CD4-positive, alpha-beta memory T cell (primary cell): ENCODE results near the gene ZNF292. TPM values are rescaled to one million over a fixed set of nuclear protein-coding genes. Genes with fewer than 3 reads are reported as not detected.

Source experiments
- CTCF ChIA-PET: fragments of 350-600 bp; sonication (Branson Sonifier 250); formaldehyde crosslinking; loops from one replicate; lab custom pipeline; 2021; ENCODE audit warnings: inconsistent platforms; ENCODE audit not compliant: partially characterized antibody; lab: Charles Lee
- POLR2A ChIA-PET: fragments of 350-600 bp; sonication (Branson Sonifier 250); formaldehyde crosslinking; loops from one replicate; lab custom pipeline; 2021; ENCODE audit not compliant: partially characterized antibody; lab: Charles Lee
- DNase-seq, 5 donors: peaks; one replicate each; pipeline versions ENCODE4 v3.0.0 to v3.0.0-alpha.2; 2020 to 2022; ENCODE audit warnings: mixed read lengths in 1 of 5
- H3K27ac ChIP-seq: one replicate; pipeline ENCODE4 v1.7.0; 2013; ENCODE audit warnings: low read depth, low read length
- H3K27me3 ChIP-seq: 2 replicates; pipeline ENCODE4 v1.7.0; 2013; ENCODE audit warnings: mild to moderate bottlenecking, low read length, moderate library complexity; ENCODE audit not compliant: insufficient read depth
- H3K36me3 ChIP-seq: 2 replicates; pipeline ENCODE4 v1.7.0; 2013; ENCODE audit warnings: mild to moderate bottlenecking, low read length, moderate library complexity; ENCODE audit not compliant: insufficient read depth
- H3K4me1 ChIP-seq: 2 replicates; pipeline ENCODE4 v1.7.0; 2013; ENCODE audit warnings: mild to moderate bottlenecking, low read length, moderate library complexity; ENCODE audit not compliant: insufficient read depth
- H3K4me3 ChIP-seq, 2 donors: one replicate each; pipeline ENCODE4 v1.7.0; 2013; ENCODE audit warnings: low read length in 2 of 2, mild to moderate bottlenecking in 1 of 2
- H3K9me3 ChIP-seq, 2 donors: one replicate each; pipeline ENCODE4 v1.7.0; 2013; ENCODE audit warnings: low read length in 2 of 2, control low read depth in 1 of 2; ENCODE audit not compliant: control insufficient read depth in 1 of 2
- H3K27ac Mint-ChIP-seq, 7 donors: one replicate each; pipeline ENCODE4 v1.8.0; 2020 to 2021; ENCODE audit warnings: mixed read lengths in 7 of 7, mild to moderate bottlenecking in 6 of 7, inconsistent platforms in 3 of 7, moderate library complexity in 3 of 7
- H3K27me3 Mint-ChIP-seq, 2 donors: one replicate each; pipeline ENCODE4 v1.8.0; 2020 to 2021; ENCODE audit warnings: mixed read lengths in 2 of 2
- H3K36me3 Mint-ChIP-seq, 2 donors: one replicate each; pipeline ENCODE4 v1.8.0; 2020 to 2021; ENCODE audit warnings: mixed read lengths in 2 of 2, inconsistent platforms in 1 of 2, mild to moderate bottlenecking in 1 of 2
- H3K4me1 Mint-ChIP-seq, 4 donors: one replicate each; pipeline ENCODE4 v1.8.0; 2020 to 2021; ENCODE audit warnings: mixed read lengths in 4 of 4, mild to moderate bottlenecking in 1 of 4
- H3K4me3 Mint-ChIP-seq, 8 donors: one replicate each; pipeline ENCODE4 v1.8.0; 2020 to 2021; ENCODE audit warnings: mixed read lengths in 8 of 8, mild to moderate bottlenecking in 7 of 8, moderate library complexity in 6 of 8, inconsistent platforms in 3 of 8
- H3K9me3 Mint-ChIP-seq, 8 donors: one replicate each; pipeline ENCODE4 v1.8.0; 2020 to 2021; ENCODE audit warnings: mixed read lengths in 8 of 8, mild to moderate bottlenecking in 5 of 8, inconsistent platforms in 3 of 8, moderate library complexity in 1 of 8
- intact Hi-C: fragments of 100-400 bp; cut with micrococcal nuclease; formaldehyde crosslinking; loops from one replicate; pipeline ENCODE4 v1.15.1; 2023
- polyA plus RNA-seq, 2 donors: library from polyadenylated mRNA; unstranded; fragments of 300-500 nt; fragmentation: Illumina TruSeq; gene quantifications; one replicate each; pipeline ENCODE4 v1.2.3, GENCODE V29; 2021
- total RNA-seq, 2 experiments: library from RNA; stranded (reverse); gene quantifications; one replicate each; pipeline ENCODE4 v1.2.3, GENCODE V29; 2021

ZNF292 gene
- total and polyA plus RNA-seq, 4 experiments from 2014 or later: 15.1 to 82.1 (median 57.3) TPM

DNA sequence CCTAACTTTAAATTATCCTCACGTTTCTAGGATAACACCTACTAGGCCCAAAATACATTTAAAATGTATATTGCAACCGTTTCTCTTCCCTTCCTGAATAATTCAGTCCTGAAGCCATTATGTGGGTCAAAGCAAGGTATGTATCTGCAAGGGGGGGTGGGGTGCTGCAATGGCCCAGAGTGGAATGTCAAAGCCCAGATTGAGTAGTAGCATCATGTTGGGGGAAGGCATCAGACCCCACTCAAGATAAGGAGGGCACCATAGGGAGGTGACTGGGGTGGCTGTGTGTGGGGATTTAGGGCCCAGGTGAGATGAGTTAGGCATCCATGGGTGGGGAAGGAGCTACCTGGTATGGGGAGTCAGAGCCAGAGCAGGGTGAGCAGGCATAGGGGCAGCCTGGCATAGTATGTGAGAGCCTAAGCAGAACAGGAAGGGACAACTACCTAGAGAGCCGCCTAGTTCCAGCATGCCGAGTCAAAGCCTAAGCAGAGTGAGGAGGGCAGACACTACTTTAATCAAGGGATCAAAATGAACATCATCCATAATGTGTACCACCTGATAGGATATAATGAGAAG lies 48.2 kb downstream of the ZNF292 start:
- H3K9me3 Mint-ChIP-seq: peaks cover 0 to 1% (median 0%) of the 10 kb centered on the region in 8 donors
- Histone ChIP-seq H3K27me3 (no peaks in the 10 kb centered on the region), H3K36me3 (peaks cover 3% of the 10 kb centered on the region), H3K9me3 (no peaks in the 10 kb centered on the region), H3K4me3 (no peak overlapping the region), H3K4me1 (peaks cover 48% of the 10 kb centered on the region), H3K27ac (no peak overlapping the region)
- H3K4me3 Mint-ChIP-seq: no peak overlapping the region
- ChIA-PET POLR2A (no interaction called here), CTCF (no interaction called here)
- peak overlapping the region in 3 of 7 donors; percentile 18 to 73 (median 53) for H3K27ac Mint-ChIP-seq
- DNase-seq: no peak
- H3K36me3 Mint-ChIP-seq: peaks cover 12 to 28% of the 10 kb centered on the region in 2 donors
- intact Hi-C loops: no loop called here
- H3K27me3 Mint-ChIP-seq: no peaks in the 10 kb centered on the region
- peaks cover 49 to 90% (median 74%) of the 10 kb centered on the region in 4 donors for H3K4me1 Mint-ChIP-seq

DNA sequence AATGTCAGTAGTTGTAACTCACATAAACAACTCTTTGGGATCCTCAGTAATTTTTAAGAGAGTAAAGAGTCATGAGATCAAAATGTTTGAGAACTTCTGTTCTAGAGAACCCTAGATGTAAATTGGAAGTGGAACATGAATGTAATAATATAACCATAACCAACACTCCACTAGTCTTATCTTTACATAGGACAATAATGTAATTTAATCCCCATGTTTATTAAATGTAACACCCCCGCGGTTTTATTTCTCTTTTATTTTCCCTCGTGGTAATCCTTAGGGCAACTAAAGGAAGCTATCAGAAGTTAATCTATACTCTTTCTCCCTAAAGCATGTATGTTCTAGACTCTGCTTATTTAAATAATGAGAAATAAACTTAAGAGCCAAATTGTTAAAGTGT lies 54.4 kb downstream of the ZNF292 start:
- Mint-ChIP-seq H3K4me3 (no peak overlapping the region), H3K9me3 (no peaks in the 10 kb centered on the region), H3K4me1 (peaks cover 55 to 86% (median 72%) of the 10 kb centered on the region in 4 donors), H3K36me3 (peaks cover 3 to 26% of the 10 kb centered on the region in 2 donors), H3K27me3 (no peaks in the 10 kb centered on the region), H3K27ac (peak overlapping the region in 1 of 7 donors; percentile 23)
- intact Hi-C loops: no loop called here
- H3K36me3 ChIP-seq: peaks cover 3% of the 10 kb centered on the region
- H3K4me1 ChIP-seq: peaks cover 67% of the 10 kb centered on the region
- H3K27me3 ChIP-seq: no peaks in the 10 kb centered on the region
- CTCF ChIA-PET: no interaction called here
- H3K4me3 ChIP-seq: no peak overlapping the region
- POLR2A ChIA-PET: no interaction called here
- H3K27ac ChIP-seq: no peak overlapping the region
- H3K9me3 ChIP-seq: no peaks in the 10 kb centered on the region
- no peak for DNase-seq

- ChIA-PET POLR2A (no interaction called here), CTCF (no interaction called here)
- H3K36me3 ChIP-seq: peaks cover under 1% of the 10 kb centered on the region
- intact Hi-C loops: no loop called here
- peaks cover 50 to 79% (median 63%) of the 10 kb centered on the region in 4 donors for H3K4me1 Mint-ChIP-seq
- H3K4me3 Mint-ChIP-seq: no peak overlapping the region
- H3K4me1 ChIP-seq: peaks cover 62% of the 10 kb centered on the region
- H3K36me3 Mint-ChIP-seq: peaks cover 3 to 23% of the 10 kb centered on the region in 2 donors
- no peaks in the 10 kb centered on the region for H3K27me3 Mint-ChIP-seq
- no peaks in the 10 kb centered on the region for H3K9me3 ChIP-seq
- no peaks in the 10 kb centered on the region for H3K9me3 Mint-ChIP-seq
- no peaks in the 10 kb centered on the region for H3K27me3 ChIP-seq
- H3K27ac ChIP-seq: no peak overlapping the region
- H3K27ac Mint-ChIP-seq: peak overlapping the region in 1 of 7 donors; percentile 28
- no peak overlapping the region for H3K4me3 ChIP-seq
- DNase-seq: no peak
Observed at GRCh38 chr6:87210979-87211378, 55.6 kb downstream of the ZNF292 start.

DNA sequence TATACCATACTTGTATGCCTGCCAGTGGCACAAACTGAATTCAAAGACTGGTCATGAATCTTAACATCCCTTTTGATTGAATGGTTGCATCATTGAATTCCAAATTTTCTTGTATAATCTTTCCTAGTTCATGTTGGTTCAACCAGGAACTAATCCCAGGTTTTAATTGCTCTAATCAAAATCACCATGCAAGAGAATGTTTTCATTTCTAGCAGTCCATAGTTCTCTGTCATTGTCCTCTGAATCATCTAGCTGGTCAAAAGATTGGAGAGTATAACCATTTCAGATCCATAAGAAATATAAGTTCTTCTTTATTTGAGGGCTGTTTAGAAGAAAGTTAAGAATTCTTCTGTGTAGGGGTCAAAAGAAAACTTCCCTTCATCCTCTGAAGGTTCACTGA lies 57.2 kb downstream of the ZNF292 start:
- no peak overlapping the region for H3K4me3 ChIP-seq
- CTCF ChIA-PET: no interaction called here
- peaks cover 61% of the 10 kb centered on the region for H3K4me1 ChIP-seq
- peaks cover 12% of the 10 kb centered on the region for H3K36me3 ChIP-seq
- Mint-ChIP-seq H3K4me3 (no peak overlapping the region), H3K9me3 (no peaks in the 10 kb centered on the region), H3K4me1 (peaks cover 40 to 63% (median 51%) of the 10 kb centered on the region in 4 donors), H3K27me3 (no peaks in the 10 kb centered on the region), H3K36me3 (peaks cover under 1 to 28% of the 10 kb centered on the region in 2 donors), H3K27ac (peak overlapping the region in 4 of 7 donors; percentile 36 to 76 (median 73))
- intact Hi-C loops: no loop called here
- no peaks in the 10 kb centered on the region for H3K9me3 ChIP-seq
- H3K27me3 ChIP-seq: no peaks in the 10 kb centered on the region
- H3K27ac ChIP-seq: no peak overlapping the region
- no peak for DNase-seq
- POLR2A ChIA-PET: no interaction called here

GRCh38 chr6:87213364-87213763 lies 58.0 kb downstream of the ZNF292 start:
- Mint-ChIP-seq H3K9me3 (no peaks in the 10 kb centered on the region), H3K27ac (peak overlapping the region in 6 of 7 donors; percentile 22 to 84 (median 48)), H3K4me3 (peak overlapping the region in 1 of 8 donors; percentile 2), H3K27me3 (no peaks in the 10 kb centered on the region), H3K36me3 (peaks cover 6 to 33% of the 10 kb centered on the region in 2 donors), H3K4me1 (peaks cover 35 to 55% (median 45%) of the 10 kb centered on the region in 4 donors)
- no peaks in the 10 kb centered on the region for H3K27me3 ChIP-seq
- no peaks in the 10 kb centered on the region for H3K9me3 ChIP-seq
- ChIA-PET CTCF (no interaction called here), POLR2A (no interaction called here)
- peaks cover 53% of the 10 kb centered on the region for H3K4me1 ChIP-seq
- no peak overlapping the region for H3K27ac ChIP-seq
- peak in 1 of 5 donors; percentile 36 for DNase-seq
- intact Hi-C loops: no loop called here
- peaks cover 13% of the 10 kb centered on the region for H3K36me3 ChIP-seq
- no peak overlapping the region for H3K4me3 ChIP-seq

GRCh38 chr6:87214831-87215230 lies 59.5 kb downstream of the ZNF292 start:
- Histone ChIP-seq H3K36me3 (peaks cover 13% of the 10 kb centered on the region), H3K27ac (no peak overlapping the region), H3K27me3 (no peaks in the 10 kb centered on the region), H3K4me1 (peaks cover 39% of the 10 kb centered on the region), H3K4me3 (no peak overlapping the region), H3K9me3 (no peaks in the 10 kb centered on the region)
- Mint-ChIP-seq H3K9me3 (no peaks in the 10 kb centered on the region), H3K4me1 (peaks cover 27 to 46% (median 35%) of the 10 kb centered on the region in 4 donors), H3K27ac (no peak overlapping the region), H3K4me3 (no peak overlapping the region), H3K27me3 (no peaks in the 10 kb centered on the region), H3K36me3 (peaks cover 15 to 41% of the 10 kb centered on the region in 2 donors)
- CTCF ChIA-PET: no interaction called here
- no peak for DNase-seq
- intact Hi-C loops: no loop called here
- POLR2A ChIA-PET: no interaction called here

DNA sequence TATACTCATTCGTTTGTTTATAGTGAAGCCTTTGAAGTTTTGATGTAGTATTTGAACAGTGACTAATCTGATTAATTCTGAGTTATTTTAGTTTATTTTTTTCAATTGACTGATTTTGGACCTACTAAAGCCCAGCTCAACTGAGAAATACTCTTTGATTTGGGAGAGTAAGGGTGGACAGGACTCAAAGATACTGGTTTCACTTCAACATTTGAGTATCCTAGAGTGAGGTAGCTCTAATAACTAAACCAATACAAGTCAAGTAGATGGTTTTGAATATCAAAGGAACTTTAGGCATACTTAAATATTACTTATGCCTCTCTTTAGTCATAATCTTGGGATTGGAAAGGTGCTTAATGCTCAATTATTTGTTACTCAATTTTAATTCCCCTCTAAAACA lies 65.6 kb downstream of the ZNF292 start:
- H3K4me1 ChIP-seq: no peaks in the 10 kb centered on the region
- DNase-seq: no peak
- no peaks in the 10 kb centered on the region for H3K27me3 ChIP-seq
- no peaks in the 10 kb centered on the region for H3K27me3 Mint-ChIP-seq
- peaks cover 0 to 2% (median 0%) of the 10 kb centered on the region in 8 donors for H3K9me3 Mint-ChIP-seq
- H3K27ac Mint-ChIP-seq: peak overlapping the region in 1 of 7 donors; percentile 47
- H3K36me3 ChIP-seq: peaks cover 31% of the 10 kb centered on the region
- no peak overlapping the region for H3K4me3 ChIP-seq
- no peaks in the 10 kb centered on the region for H3K9me3 ChIP-seq
- no peak overlapping the region for H3K4me3 Mint-ChIP-seq
- intact Hi-C loops: no loop called here
- ChIA-PET POLR2A (no interaction called here), CTCF (interaction anchor here (1.1 kb wide), 1 partner anchor 82 kb away, joined by 4 read pairs; no protein-coding TSS in a partner anchor)
- no peak overlapping the region for H3K27ac ChIP-seq
- peaks cover 54 to 65% of the 10 kb centered on the region in 2 donors for H3K36me3 Mint-ChIP-seq
- peaks cover 0 to 6% (median 3%) of the 10 kb centered on the region in 4 donors for H3K4me1 Mint-ChIP-seq
